Urothelium cell line (cell line): ENCODE results near the gene YES1.
"Not testable (repeated sequence)": the region's sequence is repeated elsewhere in the genome, so short reads cannot be mapped to it uniquely, and the experiment has no call there.

Experiments used
- DNase-seq: peaks from one replicate; pipeline ENCODE4 v3.0.0; 2011; ENCODE audit warnings: low spot score, mixed read lengths
- FAIRE-seq: peaks from 2 replicates; lab custom pipeline; 2011; peaks lifted over from hg19 to GRCh38; lab: Jason Lieb, UNC

The YES1 gene

DNA sequence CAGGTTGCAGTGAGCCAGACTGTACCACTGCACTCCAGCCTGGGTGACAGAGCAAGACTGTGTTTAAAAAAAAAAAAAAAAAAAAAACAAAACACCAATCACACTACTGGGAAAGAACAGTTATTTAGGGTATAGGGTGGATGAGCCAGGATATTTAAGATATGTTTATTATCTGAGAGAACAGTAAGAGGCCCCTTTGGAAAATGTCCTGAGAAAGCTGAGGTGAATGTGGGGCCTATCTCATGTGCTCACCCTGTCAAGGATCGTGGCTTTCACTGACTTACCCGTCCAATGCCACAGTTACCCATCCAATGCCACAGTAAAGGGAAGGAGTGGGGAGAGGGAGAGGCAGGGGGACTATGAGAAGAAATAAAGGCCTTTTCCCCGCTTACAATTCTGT, 79.7 kb downstream of the YES1 start:
- DNase-seq (no peak), FAIRE-seq (no peak)

DNA sequence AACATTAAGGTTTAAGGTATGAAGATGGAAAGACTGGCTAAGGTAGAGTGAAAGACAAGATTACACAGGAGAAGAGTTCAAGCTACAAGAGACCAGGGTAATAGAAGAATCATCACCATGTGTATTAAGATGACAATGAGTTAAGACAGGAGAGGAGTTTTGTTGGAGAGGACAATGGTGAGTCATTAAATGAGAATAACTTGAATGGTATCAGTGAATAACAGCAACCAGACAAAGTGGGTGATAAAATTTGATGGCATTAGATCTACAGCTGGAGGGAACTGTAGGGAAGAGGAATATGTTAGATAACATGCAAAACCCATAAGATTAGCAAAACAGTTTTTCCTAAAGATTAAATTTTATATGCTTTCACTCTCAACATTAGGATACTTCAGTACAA, 80.9 kb downstream of the YES1 start:
- no peak for FAIRE-seq
- no peak for DNase-seq

DNA sequence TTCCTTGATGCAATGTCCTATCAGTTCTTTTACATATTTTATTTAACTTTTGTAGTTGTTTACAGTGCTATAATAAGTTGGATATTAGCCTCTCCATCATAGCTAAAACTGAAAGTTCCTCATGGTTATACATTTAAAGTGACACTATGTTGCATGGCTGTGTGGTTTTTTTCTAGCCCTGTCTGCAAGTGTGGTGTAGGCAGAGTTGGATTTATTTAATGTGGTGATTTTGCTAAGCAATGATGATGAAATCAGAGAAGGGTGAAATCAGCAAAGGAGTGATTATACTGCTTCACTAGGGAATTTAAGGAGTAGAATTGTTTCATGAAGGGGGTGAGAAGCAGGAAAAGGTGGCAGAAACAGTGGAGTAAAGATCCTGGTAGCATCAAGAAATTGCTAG, 81.3 kb downstream of the YES1 start:
- FAIRE-seq = no peak
- DNase-seq = no peak

DNA sequence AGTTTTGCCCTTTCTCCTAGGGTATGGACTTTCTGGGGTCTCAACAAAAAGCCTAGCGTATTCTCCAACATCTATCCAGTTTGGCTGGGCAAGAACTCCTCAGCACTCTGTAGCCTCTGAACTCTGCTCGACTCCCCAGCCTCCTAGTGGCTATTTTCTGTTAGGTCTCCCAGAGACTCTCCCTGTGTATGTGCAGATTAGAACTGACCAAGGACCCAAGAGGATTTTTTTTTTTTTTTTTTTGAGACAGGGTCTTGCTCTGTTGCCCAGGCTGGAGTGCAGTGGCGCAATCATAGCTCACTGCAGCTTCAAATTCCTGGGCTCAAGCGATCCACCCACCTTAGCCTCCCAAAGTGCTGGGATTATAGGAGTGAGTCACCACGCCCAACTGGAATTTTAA, 81.9 kb downstream of the YES1 start:
- not testable (repeated sequence) for FAIRE-seq
- peak; percentile 49 for DNase-seq

DNA sequence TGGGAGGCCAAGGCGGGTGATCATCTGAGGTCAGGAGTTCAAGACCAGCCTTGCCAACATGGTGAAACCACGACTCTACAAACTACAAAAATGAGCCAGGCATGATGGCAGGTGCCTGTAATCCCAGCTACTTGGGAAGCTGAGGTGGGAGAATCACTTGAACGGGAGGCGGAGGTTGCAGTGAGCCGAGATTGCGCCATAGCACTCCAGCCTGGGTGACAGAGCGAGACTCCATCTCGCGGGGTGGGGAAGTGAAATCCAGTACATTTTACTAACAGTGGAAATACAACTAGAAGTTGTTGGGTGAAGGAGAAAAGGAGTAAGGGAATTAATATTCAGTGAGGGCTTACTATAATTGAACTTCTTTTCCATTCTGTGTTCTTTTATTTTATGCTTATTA, 86.4 kb downstream of the YES1 start:
- DNase-seq (no peak), FAIRE-seq (peak; percentile 20)

DNA sequence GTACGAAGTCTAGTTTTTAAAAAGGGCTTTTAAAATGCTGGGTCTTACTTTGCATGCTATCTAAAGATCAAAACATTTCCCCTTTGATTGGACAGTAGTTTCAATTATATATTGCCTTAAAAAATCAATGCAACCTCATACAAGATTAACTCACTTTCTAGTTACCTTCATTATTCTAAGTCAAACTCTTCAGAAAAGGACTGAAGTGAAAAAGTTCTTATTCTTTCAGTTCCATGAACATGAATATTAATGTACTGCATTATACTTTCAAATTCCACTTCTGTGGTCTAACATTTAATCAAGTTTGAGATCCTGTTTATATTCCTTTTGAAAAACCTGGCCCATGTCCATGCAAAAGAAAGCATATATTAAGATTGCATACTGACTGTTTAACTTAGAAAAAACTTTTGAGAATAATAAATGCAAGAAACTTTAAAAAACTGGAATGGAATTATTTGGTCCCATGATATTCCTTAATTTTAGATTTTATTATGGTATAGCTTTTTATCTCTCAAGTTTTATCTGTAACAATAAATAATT, 88.4 kb downstream of the YES1 start:
- no peak for DNase-seq
- no peak for FAIRE-seq

DNA sequence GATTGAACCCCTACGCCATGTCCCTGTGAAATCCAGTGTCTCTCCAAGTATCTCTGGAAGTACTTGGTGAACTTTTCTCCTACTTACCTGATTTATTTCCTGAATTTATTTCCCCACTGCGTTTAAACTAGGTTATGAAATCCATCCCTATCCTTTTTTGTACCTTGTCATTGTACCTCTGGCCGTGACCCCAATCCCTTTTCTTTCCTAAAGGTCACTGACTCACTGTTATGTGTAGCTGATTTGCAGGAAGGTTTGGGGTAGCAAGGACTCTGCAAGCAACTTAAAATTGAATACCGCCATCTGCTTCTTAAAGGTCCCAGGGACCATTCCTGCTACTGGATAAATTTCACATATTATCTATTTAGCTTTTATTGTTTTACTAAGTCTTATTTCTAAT, 95.0 kb downstream of the YES1 start:
- no peak for DNase-seq
- no peak for FAIRE-seq

DNA sequence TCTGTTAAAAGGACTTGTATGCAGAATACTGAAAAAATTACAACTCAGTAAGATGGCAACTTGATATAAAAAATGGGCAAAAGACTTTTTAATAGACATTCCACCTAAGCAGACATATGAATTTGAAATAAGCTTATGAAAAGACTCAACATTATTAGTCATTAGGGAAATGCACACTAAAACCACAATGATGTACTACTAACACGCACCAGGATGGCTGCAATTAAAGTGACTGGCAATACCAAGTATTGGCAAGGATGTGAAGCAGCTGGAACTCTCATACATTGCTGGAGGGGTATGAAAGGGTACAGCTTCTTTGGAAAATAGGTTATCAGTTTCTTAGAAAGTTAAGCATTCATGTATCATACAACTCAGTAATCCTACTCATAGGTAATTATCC, 96.4 kb downstream of the YES1 start:
- no peak for DNase-seq

DNA sequence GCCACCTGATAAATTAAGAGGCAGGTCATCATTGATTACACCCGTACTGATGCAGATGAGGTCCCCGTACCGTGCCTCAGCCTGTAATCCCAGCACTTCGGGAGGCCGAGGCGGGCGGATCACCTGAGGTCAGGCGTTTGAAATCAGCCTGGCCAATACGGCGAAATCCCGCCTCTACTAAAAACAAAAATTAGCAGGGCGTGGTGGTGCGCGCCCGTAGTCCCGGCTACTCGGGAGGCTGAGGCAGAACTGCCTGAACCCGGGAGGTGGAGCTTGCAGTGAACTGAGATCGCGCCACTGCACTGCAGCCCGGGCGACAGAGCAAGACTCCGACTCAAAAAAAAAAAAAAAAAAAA, 98.9 kb downstream of the YES1 start:
- DNase-seq (no peak), FAIRE-seq (no peak)

More for the DNA sequence above, 96.4 kb downstream of the YES1 start:
- FAIRE-seq = peak; percentile 65

DNA sequence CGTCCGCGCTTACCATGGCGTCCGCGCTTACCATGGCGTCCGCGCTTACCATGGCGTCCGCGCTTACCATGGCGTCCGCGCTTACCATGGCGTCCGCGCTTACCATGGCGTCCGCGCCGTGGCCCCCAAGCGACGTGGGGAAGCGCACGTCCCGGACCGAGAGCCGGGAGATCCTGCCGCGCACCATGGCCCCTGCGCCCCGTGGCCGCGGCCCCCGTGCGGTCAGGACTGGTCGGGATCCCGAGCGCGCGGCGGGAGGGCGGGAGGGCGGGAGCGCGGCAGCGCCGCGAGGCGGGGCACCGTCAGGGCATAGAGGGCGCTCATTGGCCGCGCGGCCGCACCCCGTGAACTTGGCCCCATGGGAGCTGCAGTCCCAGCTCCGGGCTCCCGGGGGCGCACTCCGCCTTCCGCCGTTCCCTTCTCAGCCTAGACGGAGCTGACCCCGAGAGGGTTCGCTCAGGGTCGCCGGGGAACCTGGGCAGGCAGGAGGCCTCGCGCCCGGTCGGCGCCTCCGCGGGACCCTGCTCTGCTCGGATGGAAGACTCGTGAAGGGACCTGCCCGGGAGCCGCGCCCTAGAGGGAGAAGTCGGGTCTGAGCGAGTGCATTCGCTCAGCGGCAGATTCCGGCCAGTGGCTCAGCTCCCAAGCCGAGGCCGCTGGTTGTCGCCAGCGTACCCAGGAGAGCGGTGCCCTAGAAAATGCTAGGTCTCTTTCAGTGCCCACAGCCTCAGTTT, 99.5 kb downstream of the YES1 start, which contains the start of gene ENOSF1:
ENOSF1 (minus strand) TSS at position 230 of the 734 bp plus-strand sequence; CDS start at position 187, 43 bp downstream.
- DNase-seq (peak; percentile 90), FAIRE-seq (no peak)

DNA sequence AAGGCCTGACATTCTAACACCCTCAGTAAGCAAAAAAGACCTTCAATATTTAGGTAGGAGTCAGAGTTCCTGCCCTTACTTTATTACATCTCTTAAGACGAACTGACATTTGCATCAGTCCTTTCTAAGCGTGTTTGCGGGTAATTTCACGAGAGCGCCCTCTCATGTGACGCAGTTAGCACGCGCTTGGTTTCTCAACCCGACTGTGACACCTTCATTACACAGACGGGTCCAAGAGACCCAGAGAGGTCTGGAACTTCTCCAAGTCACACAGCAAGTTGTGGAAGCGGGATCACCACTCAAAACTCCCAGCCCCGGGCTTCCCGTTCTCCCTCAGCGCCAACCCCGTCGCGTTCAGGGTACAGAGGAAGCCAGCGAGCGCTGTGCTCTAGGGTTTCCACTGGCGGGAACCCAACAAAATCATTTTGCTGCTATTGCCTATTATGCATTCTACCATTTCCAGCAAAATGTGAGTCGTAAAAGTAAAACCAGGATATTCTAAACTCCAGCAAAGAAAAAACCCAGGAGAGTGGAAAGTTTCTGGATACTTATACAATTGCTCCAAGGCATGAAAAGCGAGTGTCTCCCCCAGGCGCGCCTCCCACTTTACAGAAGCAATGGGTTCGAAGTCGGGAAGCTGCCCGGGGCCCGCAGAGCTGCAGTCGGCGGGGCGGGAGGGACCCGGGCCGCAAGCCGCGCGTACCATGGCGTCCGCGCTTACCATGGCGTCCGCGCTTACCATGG, 100.2 kb downstream of the YES1 start:
- DNase-seq = peak; percentile 61
- FAIRE-seq = peak; percentile 83

DNA sequence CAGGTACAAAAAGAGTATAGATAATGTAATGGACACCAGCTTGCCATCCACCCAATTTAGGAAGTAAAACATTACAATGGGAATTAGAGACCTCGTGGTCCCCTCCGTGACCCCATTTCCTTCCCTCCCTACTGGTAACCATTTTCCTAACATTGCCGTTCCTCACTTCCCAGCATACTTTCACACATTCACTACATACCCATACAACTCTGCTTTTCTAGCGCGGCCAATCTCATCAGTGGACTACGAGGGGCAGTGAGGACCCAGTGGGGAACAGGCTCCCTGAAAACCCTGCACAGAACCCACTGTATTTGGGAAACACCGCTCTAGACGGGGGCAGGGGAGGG, 100.8 kb downstream of the YES1 start:
- DNase-seq (no peak), FAIRE-seq (no peak)

DNA sequence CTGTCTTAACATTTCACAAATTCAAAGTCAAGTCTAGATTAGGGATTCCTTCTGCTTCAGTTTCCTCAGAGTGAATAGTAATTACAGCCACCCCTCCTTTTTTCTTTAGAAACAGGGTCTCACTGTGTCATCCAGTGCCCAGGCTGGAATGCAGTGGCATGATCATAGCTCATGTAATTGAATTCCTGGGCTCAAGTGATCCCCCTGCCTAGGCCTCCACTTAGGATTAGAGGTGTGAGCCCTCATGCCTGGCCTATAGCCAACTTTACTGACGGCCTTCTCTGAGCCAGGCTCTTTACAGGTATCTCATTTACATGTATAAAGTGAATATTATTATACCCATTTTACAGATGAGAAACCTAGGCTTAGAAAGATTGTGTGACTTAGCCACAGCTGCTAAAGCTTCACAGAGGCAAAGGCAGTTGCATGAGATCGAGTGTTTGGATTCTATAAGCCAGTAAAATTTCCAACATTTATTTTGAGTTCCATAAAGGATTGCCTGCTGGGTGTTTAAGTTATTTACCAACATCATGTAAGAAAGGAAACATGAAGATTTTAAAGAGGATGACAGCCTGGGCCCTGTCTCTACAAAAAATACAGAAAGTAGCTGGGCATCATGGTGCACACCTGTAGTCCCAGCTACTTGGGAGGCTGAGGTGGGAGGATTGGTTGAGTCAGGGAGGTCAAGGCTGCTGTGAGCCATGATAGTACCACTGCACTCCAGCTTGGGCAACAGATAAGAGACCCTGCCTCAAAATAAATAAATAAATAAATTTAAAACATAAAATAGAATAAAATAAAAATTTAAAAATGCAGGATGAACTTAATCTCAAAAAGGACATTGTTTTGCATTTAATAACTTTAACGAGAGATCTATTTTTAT, 101.4 kb downstream of the YES1 start:
- no peak for FAIRE-seq
- no peak for DNase-seq

DNA sequence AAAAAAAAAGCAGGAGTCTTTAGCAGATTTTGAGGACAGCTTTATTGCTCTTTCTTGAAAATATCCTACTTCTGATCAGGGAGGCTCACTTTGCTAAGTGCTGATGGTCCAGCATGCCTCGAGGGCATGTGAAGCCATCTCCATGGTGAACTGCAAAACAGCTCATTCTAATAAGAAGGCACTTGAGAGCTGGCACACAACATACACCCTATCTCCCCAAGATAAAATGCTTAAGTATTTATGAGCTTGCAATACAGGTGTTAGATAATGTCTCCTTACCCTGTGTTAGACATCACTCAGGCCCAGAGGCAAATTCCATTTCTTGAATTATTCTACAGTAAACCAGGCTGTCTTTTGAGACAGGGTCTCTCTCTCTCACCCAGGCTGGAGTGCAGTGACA, 102.3 kb downstream of the YES1 start:
- no peak for DNase-seq
- no peak for FAIRE-seq

DNA sequence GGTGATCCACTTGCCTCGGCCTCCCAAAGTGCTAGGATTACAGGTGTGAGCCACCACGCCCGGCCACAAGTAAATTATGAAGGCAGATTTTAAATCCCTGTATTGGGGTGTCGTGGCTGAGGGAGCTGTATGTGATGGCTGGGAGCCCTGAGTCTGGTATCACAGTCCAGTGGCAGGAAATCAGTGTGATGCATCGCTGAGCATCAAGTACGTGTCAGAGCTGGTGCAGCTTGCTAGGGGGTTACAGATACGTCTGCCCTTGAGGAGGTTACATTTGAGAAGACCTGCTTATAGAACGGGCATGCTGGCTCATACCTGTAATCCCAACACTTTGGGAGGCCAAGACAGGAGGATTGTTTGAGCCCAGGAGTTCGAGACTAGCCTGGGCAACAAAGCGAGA, 103.9 kb downstream of the YES1 start:
- DNase-seq = no peak
- peak; percentile 37 for FAIRE-seq

DNA sequence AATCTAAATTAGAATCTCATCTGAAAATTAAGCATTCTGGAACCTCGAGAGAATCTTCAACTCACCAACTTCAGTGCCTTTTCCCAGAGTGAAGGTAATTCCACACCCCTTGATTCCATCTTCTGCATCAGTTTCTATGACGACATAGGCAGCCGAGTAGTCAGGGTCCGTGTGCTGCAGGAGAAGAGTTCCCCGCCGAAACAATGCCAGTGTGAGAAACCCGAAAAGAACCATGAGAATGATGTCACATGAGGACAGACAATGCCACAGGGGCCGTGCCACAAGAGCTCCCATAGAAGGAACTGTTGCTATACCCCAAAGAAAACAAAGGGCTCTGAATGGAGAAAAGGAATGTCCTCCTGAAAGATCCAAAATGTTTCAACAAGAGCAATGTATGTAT, 105.6 kb downstream of the YES1 start:
- FAIRE-seq (no peak), DNase-seq (no peak)

DNA sequence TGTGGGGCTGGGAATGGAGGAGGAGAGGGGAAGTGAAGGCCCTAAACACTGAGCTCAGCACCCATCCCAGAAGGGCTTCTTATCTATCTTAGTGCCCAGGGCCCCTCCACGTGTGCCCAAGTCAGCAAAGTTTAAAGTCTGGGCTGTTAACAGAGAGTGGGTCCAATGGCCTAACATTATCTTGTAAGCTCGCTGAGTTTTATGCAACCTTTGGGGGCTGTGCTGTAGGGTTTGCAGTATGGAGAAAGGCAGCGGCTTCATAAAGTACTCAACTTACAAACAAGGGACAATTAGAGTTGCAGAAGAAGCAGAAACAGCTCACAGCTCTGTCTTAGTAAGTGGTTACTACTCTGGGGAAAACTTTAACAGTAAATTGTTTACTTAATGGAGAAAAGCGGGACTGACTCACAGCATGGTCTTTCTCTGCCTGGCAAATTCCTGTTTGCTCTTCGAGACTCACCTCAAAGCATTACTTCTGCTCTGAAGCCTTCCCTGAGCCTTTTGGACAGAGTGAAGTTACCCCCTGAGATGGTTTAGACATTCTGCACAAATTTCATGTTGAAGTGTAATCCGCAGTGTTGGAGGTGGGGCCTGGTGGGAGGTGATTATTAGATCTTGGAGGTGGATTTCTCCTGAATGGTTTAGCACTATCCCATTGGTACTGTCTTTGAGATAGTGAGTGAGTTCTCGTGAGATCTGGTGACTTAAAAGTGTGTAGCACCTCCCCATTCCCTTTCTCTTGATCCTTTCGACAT, 108.7 kb downstream of the YES1 start:
- DNase-seq (peak; percentile 57), FAIRE-seq (peak; percentile 73)

DNA sequence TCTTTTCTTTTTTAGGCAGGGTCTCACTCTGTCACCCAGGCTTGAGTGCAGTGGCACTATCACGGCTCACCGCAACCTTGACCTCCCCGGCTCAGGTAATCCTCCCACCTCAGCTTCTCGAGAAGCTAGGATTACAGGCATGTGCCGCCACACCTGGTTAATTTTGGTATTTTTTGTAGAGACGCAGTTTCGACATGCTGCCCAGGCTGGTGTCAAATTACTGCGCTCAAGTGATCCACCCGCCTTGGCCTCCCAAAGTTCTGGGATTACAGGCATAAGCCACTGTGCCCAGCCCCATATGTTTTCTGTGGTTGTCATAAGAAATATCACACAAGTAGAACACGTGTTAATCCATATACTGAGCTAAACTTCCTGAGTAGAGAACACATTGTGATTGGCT, 114.2 kb downstream of the YES1 start:
- DNase-seq (no peak), FAIRE-seq (no peak)

DNA sequence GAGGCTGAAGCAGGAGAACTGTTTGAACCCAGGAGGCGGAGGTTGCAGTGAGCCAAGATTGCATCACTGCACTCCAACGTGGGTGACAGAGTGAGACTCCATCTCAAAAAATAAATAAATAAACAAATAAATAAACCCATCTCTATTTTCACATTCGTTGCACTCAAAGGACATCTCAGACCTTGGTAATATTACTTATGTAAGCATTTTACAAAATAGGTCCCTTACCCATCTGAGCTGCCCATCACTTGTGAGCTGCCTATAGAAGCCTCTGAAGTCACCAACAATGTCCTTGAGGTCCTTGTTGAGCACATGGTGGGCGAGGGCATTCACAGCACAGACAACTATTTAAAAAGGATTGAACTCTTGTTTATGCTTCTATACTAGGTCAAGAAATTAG, 115.0 kb downstream of the YES1 start:
- DNase-seq (no peak), FAIRE-seq (no peak)

DNA sequence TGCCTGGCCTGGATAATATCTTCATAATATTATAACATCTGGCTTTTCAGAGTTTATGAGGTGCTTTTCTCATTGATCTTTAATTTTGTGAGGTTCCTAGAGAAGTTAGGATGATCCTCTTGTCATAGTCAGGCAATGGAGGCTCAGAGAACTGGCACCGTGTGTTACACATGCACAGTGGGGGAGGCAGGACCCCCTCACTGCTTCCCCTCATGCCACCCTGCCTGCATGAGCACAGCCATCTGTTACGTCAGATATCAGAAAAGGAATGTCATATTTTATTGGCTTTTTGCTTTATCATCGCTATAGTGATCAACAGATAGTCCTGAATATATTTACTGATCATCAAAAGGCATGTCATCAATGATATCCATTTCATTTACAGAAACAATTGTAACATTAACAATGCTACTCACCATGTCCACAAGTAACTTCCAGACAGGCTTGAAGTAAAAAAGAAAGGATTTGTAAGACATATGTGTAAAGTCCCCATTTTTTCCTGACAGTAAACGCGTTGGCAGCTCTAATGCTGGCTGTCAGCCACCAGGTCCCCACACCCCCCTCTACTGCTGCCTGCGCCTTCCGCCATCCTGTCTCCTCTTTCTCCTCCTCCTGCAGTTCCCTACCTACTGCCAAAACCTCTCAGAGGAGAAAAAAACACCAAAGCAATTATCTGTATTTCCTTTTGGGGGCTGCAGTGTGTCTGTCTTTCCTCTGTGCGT, 118.4 kb downstream of the YES1 start:
- FAIRE-seq (peak; percentile 79), DNase-seq (no peak)
